Common myeloid progenitor, CD34-positive (primary cell): ENCODE measurements around the gene CDC42BPA.

Source experiments
- CTCF ChIA-PET: fragments of 350-600 bp; sonication (Branson Sonifier 250); formaldehyde crosslinking; loops from one replicate; lab custom pipeline; 2021; ENCODE audit warnings: antibody characterized with exemption; lab: Charles Lee
- POLR2A ChIA-PET: fragments of 350-600 bp; sonication (Branson Sonifier 250); formaldehyde crosslinking; loops from one replicate; lab custom pipeline; 2021; ENCODE audit warnings: antibody characterized with exemption; lab: Charles Lee
- DNase-seq, 3 donors: peaks; one replicate each; pipeline versions ENCODE4 v3.0.0 to v3.0.0-alpha.2; 2013
- H3K27ac ChIP-seq, 2 experiments: 1 replicate in 1 of 2; 2 replicates in 1 of 2; pipeline ENCODE4 v1.7.0; 2013; ENCODE audit warnings: inconsistent platforms in 2 of 2, low read length in 2 of 2, mild to moderate bottlenecking in 2 of 2, low read depth in 1 of 2, moderate library complexity in 1 of 2; ENCODE audit not compliant: severe bottlenecking in 2 of 2, insufficient read depth in 1 of 2, poor library complexity in 1 of 2
- H3K27me3 ChIP-seq, 5 experiments: replicated peaks in 2 of 5; 1 replicate in 3 of 5; 2 replicates in 2 of 5; pipeline versions ENCODE4 v1.6.1 to v1.7.0; 2013; ENCODE audit warnings: low read length in 4 of 5, mild to moderate bottlenecking in 2 of 5, moderate library complexity in 2 of 5, inconsistent platforms in 1 of 5; ENCODE audit not compliant: insufficient read depth in 5 of 5, control insufficient read depth in 4 of 5
- H3K36me3 ChIP-seq, 4 experiments: 1 replicate in 2 of 4; 2 replicates in 2 of 4; pipeline versions ENCODE4 v1.6.1 to v1.7.0; 2013; ENCODE audit warnings: low read length in 3 of 4, control low read depth in 1 of 4, mild to moderate bottlenecking in 1 of 4; ENCODE audit not compliant: control insufficient read depth in 4 of 4, insufficient read depth in 4 of 4
- H3K4me1 ChIP-seq, 4 experiments: 1 replicate in 3 of 4; 2 replicates in 1 of 4; pipeline versions ENCODE4 v1.6.1 to v1.7.1; 2013; ENCODE audit warnings: low read length in 3 of 4, mild to moderate bottlenecking in 3 of 4, control low read depth in 1 of 4, inconsistent platforms in 1 of 4, moderate library complexity in 1 of 4; ENCODE audit not compliant: control insufficient read depth in 4 of 4, insufficient read depth in 4 of 4; ENCODE audit errors: control extremely low read depth in 1 of 4
- H3K4me3 ChIP-seq, 7 experiments: 1 replicate in 4 of 7; 2 replicates in 3 of 7; pipeline versions ENCODE4 v1.5.1 to v1.7.0; 2013; ENCODE audit warnings: mild to moderate bottlenecking in 7 of 7, low read length in 6 of 7, moderate library complexity in 6 of 7, inconsistent platforms in 2 of 7, low read depth in 2 of 7, control low read depth in 1 of 7; ENCODE audit not compliant: insufficient read depth in 4 of 7, control insufficient read depth in 1 of 7; ENCODE audit errors: extremely low read depth in 1 of 7
- H3K9me3 ChIP-seq, 5 experiments: 1 replicate in 4 of 5; 2 replicates in 1 of 5; pipeline versions ENCODE4 v1.6.1 to v1.7.1; 2013; ENCODE audit warnings: low read length in 4 of 5, mild to moderate bottlenecking in 2 of 5, inconsistent platforms in 1 of 5, low read depth in 1 of 5, moderate library complexity in 1 of 5; ENCODE audit not compliant: control insufficient read depth in 4 of 5, insufficient read depth in 2 of 5; ENCODE audit errors: control extremely low read depth in 1 of 5
- WGBS: methylation state at CpG from one replicate; pipeline ENCODE4 v1.1.5; 2013; ENCODE audit not compliant: insufficient coverage; 5-methylcytosine and 5-hydroxymethylcytosine counted together

CDC42BPA gene

DNA sequence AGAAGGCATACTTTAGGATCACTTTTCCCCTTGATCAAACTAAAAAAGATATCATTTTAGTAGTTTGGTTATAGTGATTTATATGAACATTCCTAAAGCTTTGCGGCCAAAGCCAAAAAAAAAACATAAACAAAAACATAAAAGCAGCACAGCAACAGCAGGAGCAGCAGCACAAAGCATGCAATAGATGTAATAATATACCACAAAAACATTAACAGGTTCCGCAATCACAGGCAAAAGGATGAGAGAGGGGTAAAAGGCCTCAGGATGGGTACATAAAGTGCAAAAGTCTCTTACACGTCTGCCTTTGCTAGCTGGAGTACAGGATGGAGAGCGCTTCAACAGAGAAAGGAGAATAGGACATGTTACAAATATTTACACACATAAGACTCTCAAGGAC lies 259.2 kb downstream of the CDC42BPA start:
- POLR2A ChIA-PET, result no interaction called here
- H3K27ac ChIP-seq, result no peak overlapping the region
- H3K36me3 ChIP-seq, result peaks cover 0 to 7% (median 3%) of the 10 kb centered on the region in 4 experiments
- DNase-seq, result no peak
- H3K4me1 ChIP-seq, result no peaks in the 10 kb centered on the region
- H3K9me3 ChIP-seq, result peaks cover 0 to 3% (median 3%) of the 10 kb centered on the region in 5 experiments
- H3K4me3 ChIP-seq, result no peak overlapping the region
- no CpG with 5 or more reads among the region's 4 CpGs for WGBS
- no peaks in the 10 kb centered on the region for H3K27me3 ChIP-seq
- CTCF ChIA-PET, result no interaction called here

DNA sequence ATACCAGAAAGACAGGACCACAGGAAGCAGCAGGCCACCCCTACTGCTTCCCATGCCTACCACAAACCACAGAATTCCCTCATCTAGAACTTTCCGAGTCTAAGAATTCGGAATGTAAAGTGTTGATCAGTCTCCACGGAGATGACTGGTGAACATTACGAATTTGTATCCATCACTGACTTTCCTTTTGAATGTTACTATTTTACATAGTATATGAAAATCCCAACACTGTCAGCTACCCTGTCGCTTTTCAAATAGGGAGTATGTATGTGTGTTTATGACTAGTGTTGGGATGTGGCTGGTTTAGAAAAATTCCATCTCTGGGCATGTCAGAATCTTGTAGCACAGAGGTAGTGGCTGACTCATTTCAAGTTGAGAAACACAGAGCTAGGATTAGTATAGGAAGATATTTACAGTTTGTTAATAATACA lies 260.0 kb downstream of the CDC42BPA start:
- Histone ChIP-seq H3K27ac (no peak overlapping the region), H3K4me3 (no peak overlapping the region), H3K36me3 (peaks cover 0 to 8% (median 4%) of the 10 kb centered on the region in 4 experiments), H3K9me3 (peaks cover 0 to 3% (median 3%) of the 10 kb centered on the region in 5 experiments), H3K4me1 (no peaks in the 10 kb centered on the region), H3K27me3 (no peaks in the 10 kb centered on the region)
- 100% methylated on average over 2 of the region's 5 CpGs for WGBS
- no peak for DNase-seq
- ChIA-PET POLR2A (no interaction called here), CTCF (no interaction called here)

DNA sequence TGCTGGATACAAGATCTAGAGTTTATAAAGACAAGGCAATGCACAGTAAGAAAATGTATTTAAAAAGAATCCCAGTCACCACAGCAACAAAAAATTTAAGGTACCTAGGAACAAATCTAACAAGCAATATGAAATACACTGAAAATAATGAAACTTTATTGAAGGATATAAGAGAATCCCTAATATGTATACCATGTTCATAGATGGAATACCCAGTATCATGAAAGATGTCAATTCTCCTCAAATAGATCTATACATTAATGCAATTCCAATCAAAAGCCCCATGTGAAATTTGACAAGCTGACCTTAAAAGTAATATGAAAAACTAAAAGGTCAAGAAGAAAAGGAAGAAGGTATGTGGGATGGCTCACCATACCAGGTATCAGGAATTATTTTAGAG lies 269.0 kb downstream of the CDC42BPA start:
- Histone ChIP-seq H3K27me3 (no peaks in the 10 kb centered on the region), H3K4me3 (no peak overlapping the region), H3K27ac (no peak overlapping the region), H3K36me3 (peaks cover 0 to 15% (median 10%) of the 10 kb centered on the region in 4 experiments), H3K4me1 (no peaks in the 10 kb centered on the region), H3K9me3 (peaks cover 0 to 9% (median 0%) of the 10 kb centered on the region in 5 experiments)
- CTCF ChIA-PET, result interaction anchor here (0.5 kb wide), 1 partner anchor 286 kb away, joined by 3 read pairs; no protein-coding TSS in a partner anchor
- POLR2A ChIA-PET, result no interaction called here
- DNase-seq, result no peak

DNA sequence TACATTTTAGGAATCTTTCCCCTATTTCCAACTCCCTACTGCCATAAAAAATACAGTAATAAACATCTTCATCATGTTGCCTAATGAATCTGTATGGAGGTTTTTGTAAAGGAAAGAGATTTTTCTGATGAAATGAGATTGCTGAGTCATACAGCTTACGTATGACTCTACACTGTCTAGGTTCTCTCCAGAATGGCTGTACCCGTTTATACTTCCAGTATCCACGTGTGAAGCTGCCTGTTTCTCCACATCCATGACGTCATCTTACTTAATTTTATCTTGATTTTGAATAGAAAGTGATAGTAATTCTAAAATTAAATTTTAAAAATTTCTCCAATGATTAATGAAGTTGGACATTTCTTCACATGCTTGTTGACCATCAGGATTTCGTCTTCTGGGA lies 274.5 kb downstream of the CDC42BPA start:
- Histone ChIP-seq H3K27me3 (no peaks in the 10 kb centered on the region), H3K4me3 (no peak overlapping the region), H3K4me1 (no peaks in the 10 kb centered on the region), H3K36me3 (peaks cover 0 to 14% (median 7%) of the 10 kb centered on the region in 4 experiments), H3K9me3 (peaks cover 0 to 6% (median 2%) of the 10 kb centered on the region in 5 experiments), H3K27ac (no peak overlapping the region)
- WGBS, result 100% methylated on average over 1 of the region's 5 CpGs
- ChIA-PET CTCF (no interaction called here), POLR2A (interaction anchor here (0.7 kb wide), 1 partner anchor 10 kb away, joined by 3 read pairs; no protein-coding TSS in a partner anchor)
- peak in 2 of 3 donors; percentile 5 to 17 for DNase-seq

DNA sequence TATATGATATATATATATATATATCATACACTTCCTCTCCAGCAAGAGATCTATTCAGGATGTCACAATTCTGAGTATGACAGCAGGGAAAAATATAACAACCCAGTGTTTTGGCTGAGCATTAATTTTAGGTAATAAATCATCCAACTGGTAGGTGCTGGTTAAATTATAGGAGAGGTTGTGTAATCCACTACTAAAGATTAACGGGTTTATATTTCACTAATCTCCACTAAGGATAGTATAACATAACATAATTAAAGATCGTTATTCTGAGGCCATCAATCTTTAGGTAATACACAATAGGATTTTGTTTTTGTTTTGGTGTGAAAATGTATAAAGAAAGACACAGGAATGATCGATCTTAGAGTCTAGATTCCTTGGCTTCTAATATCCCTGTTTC lies 276.0 kb downstream of the CDC42BPA start:
- Histone ChIP-seq H3K36me3 (peaks cover 0 to 16% (median 8%) of the 10 kb centered on the region in 4 experiments), H3K4me3 (no peak overlapping the region), H3K27ac (no peak overlapping the region), H3K9me3 (peaks cover 0 to 6% (median 0%) of the 10 kb centered on the region in 5 experiments), H3K27me3 (no peaks in the 10 kb centered on the region), H3K4me1 (no peaks in the 10 kb centered on the region)
- ChIA-PET POLR2A (no interaction called here), CTCF (no interaction called here)
- WGBS, result no CpG with 5 or more reads among the region's 3 CpGs
- DNase-seq, result no peak

DNA sequence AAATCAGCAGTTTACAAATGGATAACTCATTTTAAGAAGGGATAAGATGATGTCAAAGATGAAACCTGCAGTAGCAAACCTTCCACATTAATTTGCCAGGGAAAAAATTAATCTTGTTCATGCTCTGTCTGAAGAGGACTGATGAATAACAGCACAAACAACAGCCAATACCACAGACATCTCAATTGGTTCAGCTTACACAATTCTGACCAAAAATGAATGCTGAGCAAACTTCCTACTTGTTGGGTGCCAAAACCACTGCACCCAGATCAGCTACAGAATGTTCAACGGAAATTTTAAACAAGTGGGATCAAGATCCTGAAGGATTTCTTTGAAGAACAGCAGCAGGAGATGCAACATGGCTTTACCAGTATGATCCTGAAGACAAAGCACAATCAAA lies 279.9 kb downstream of the CDC42BPA start:
- no peak overlapping the region for H3K4me3 ChIP-seq
- ChIA-PET CTCF (no interaction called here), POLR2A (no interaction called here)
- H3K4me1 ChIP-seq, result no peaks in the 10 kb centered on the region
- H3K9me3 ChIP-seq, result peaks cover 0 to 5% (median 0%) of the 10 kb centered on the region in 5 experiments
- DNase-seq, result no peak
- peaks cover 0 to 17% (median 6%) of the 10 kb centered on the region in 4 experiments for H3K36me3 ChIP-seq
- H3K27me3 ChIP-seq, result no peaks in the 10 kb centered on the region
- no peak overlapping the region for H3K27ac ChIP-seq
- WGBS, result 100% methylated on average over 1 of the region's 1 CpG

DNA sequence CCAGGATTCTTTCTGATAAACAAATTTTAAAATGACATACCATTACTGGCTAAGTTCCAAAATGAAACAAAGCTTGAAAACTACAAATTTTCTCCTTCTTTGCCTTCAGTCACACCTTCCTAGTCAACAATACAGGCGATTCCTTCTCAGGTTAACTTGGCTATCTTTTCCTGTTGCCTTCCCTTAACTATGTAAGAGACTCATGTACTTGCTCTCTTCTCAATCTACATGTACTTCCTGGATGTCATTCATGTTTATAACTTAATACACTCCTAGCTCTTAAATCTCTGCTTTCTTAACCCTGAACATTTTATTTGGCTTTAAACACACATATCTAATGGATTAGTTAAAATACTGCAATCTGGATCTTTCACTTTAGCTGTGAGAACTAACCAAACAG lies 281.2 kb downstream of the CDC42BPA start:
- H3K27ac ChIP-seq, result no peak overlapping the region
- WGBS, result 78% methylated on average over 1 of the region's 1 CpG
- H3K36me3 ChIP-seq, result peaks cover 3 to 19% (median 8%) of the 10 kb centered on the region in 4 experiments
- H3K9me3 ChIP-seq, result peaks cover 0 to 5% (median 0%) of the 10 kb centered on the region in 5 experiments
- DNase-seq, result no peak
- no peak overlapping the region for H3K4me3 ChIP-seq
- H3K27me3 ChIP-seq, result no peaks in the 10 kb centered on the region
- POLR2A ChIA-PET, result no interaction called here
- no peaks in the 10 kb centered on the region for H3K4me1 ChIP-seq
- CTCF ChIA-PET, result no interaction called here
